GM12801 (cell line): ENCODE measurements around the gene CACNG3.

Experiments
- CTCF ChIP-seq: IDR thresholded peaks from one replicate; pipeline ENCODE4 v1.5.1; 2011; ENCODE audit warnings: control low read depth; ENCODE audit not compliant: insufficient read length; ENCODE audit errors: extremely low read depth

Gene CACNG3

GRCh38 chr16:24353622-24354021 lies 97.5 kb downstream of the CACNG3 start:
- no peak for TF ChIP-seq CTCF

GRCh38 chr16:24357511-24357910 lies 101.4 kb downstream of the CACNG3 start:
- no peak for TF ChIP-seq CTCF

GRCh38 chr16:24358117-24358516 lies 102.0 kb downstream of the CACNG3 start:
- no peak for TF ChIP-seq CTCF

- no peak for TF ChIP-seq CTCF
Measured at GRCh38 chr16:24359490-24359889, 103.4 kb downstream of the CACNG3 start.

- no peak for TF ChIP-seq CTCF
Measured at GRCh38 chr16:24360936-24361335, 104.8 kb downstream of the CACNG3 start.

GRCh38 chr16:24364596-24364995 lies 108.5 kb downstream of the CACNG3 start:
- no peak for TF ChIP-seq CTCF

GRCh38 chr16:24367186-24367710 lies 111.1 kb downstream of the CACNG3 start:
- TF ChIP-seq CTCF: no peak

- no peak for TF ChIP-seq CTCF
Measured at GRCh38 chr16:24372824-24373223, 116.7 kb downstream of the CACNG3 start.
